H9 (cell line): Measurements from ENCODE around the gene FEV. TPM values are rescaled to one million over a fixed set of nuclear protein-coding genes. Genes with fewer than 3 reads are reported as not detected.

Experiments
- DNase-seq: peaks from one replicate; pipeline ENCODE4 v3.0.0-alpha.2; 2017
- H2AFZ ChIP-seq: one replicate; pipeline ENCODE4 v1.6.1; 2013; ENCODE audit warnings: mild to moderate bottlenecking, low read length, control low read depth, moderate library complexity
- H2AK5ac ChIP-seq: 2 replicates; pipeline ENCODE4 v1.6.1; 2013; ENCODE audit warnings: low read length, control low read depth, mixed read lengths; ENCODE audit not compliant: insufficient read length
- H2BK120ac ChIP-seq: one replicate; pipeline ENCODE4 v1.6.1; 2013; ENCODE audit warnings: low read depth, mild to moderate bottlenecking, low read length, control low read depth, inconsistent platforms; ENCODE audit not compliant: poor library complexity, severe bottlenecking
- H2BK12ac ChIP-seq: 2 replicates; pipeline ENCODE4 v1.6.1; 2013; ENCODE audit warnings: low read length, control low read depth, mixed read lengths, low read depth; ENCODE audit not compliant: insufficient read length
- H2BK15ac ChIP-seq: 2 replicates; pipeline ENCODE4 v1.6.1; 2013; ENCODE audit warnings: low read depth, low read length, control low read depth
- H2BK20ac ChIP-seq: one replicate; pipeline ENCODE4 v1.6.1; 2013; ENCODE audit warnings: low read depth, mild to moderate bottlenecking, low read length, control low read depth, inconsistent platforms; ENCODE audit not compliant: poor library complexity, severe bottlenecking
- H2BK5ac ChIP-seq: 2 replicates; pipeline ENCODE4 v1.6.1; 2013; ENCODE audit warnings: low read length, control low read depth, mixed read lengths; ENCODE audit not compliant: insufficient read length
- H3K14ac ChIP-seq: 2 replicates; pipeline ENCODE4 v1.6.1; 2013; ENCODE audit warnings: low read length, control low read depth; ENCODE audit not compliant: insufficient read depth
- H3K18ac ChIP-seq: 2 replicates; pipeline ENCODE4 v1.6.1; 2013; ENCODE audit warnings: low read depth, mild to moderate bottlenecking, mixed read lengths, low read length, control low read depth; ENCODE audit not compliant: insufficient read length
- H3K23ac ChIP-seq: 2 replicates; pipeline ENCODE4 v1.6.1; 2013; ENCODE audit warnings: low read length, control low read depth, mixed read lengths, low read depth; ENCODE audit not compliant: insufficient read length
- H3K23me2 ChIP-seq: 2 replicates; pipeline ENCODE4 v1.6.1; 2013; ENCODE audit warnings: low read depth, mild to moderate bottlenecking, mixed read lengths, low read length, control low read depth; ENCODE audit not compliant: insufficient read length, poor library complexity, severe bottlenecking
- H3K27ac ChIP-seq: 2 replicates; pipeline ENCODE4 v1.5.1; 2013; ENCODE audit warnings: low read length, control low read depth, mixed read lengths, low read depth; ENCODE audit not compliant: insufficient read length
- H3K27me3 ChIP-seq: 2 replicates; pipeline ENCODE4 v1.6.1; 2013; ENCODE audit warnings: low read length, control low read depth, inconsistent platforms; ENCODE audit not compliant: insufficient read depth
- H3K4ac ChIP-seq: 2 replicates; pipeline ENCODE4 v1.6.1; 2013; ENCODE audit warnings: low read depth, mild to moderate bottlenecking, control low read depth, inconsistent platforms, low read length, moderate library complexity
- H3K4me1 ChIP-seq: 2 replicates; pipeline ENCODE4 v1.6.1; 2013; ENCODE audit warnings: low read length, control low read depth, inconsistent platforms; ENCODE audit not compliant: insufficient read depth
- H3K4me2 ChIP-seq: 2 replicates; pipeline ENCODE4 v1.6.1; 2013; ENCODE audit warnings: low read length, control low read depth, mixed read lengths; ENCODE audit not compliant: insufficient read length, insufficient read depth
- H3K56ac ChIP-seq: 2 replicates; pipeline ENCODE4 v1.6.1; 2013; ENCODE audit warnings: low read depth, mild to moderate bottlenecking, mixed read lengths, low read length, control low read depth; ENCODE audit not compliant: insufficient read length
- H3K79me1 ChIP-seq: 2 replicates; pipeline ENCODE4 v1.6.1; 2013; ENCODE audit warnings: low read depth, mild to moderate bottlenecking, moderate library complexity, low read length, control low read depth, inconsistent platforms; ENCODE audit not compliant: insufficient read depth, poor library complexity, severe bottlenecking
- H3K79me2 ChIP-seq: 2 replicates; pipeline ENCODE4 v1.6.1; 2013; ENCODE audit warnings: low read length, control low read depth, inconsistent platforms; ENCODE audit not compliant: insufficient read depth
- H3K9ac ChIP-seq: 2 replicates; pipeline ENCODE4 v1.6.1; 2013; ENCODE audit warnings: low read length, control low read depth, mixed read lengths; ENCODE audit not compliant: insufficient read length; ENCODE audit errors: extremely low read depth
- H3K9me3 ChIP-seq: one replicate; pipeline ENCODE4 v1.6.1; 2013; ENCODE audit warnings: low read depth, low read length, inconsistent platforms; ENCODE audit not compliant: control insufficient read depth
- H3T11ph ChIP-seq: one replicate; pipeline ENCODE4 v1.6.1; 2013; ENCODE audit warnings: mild to moderate bottlenecking, low read length, control low read depth, inconsistent platforms
- H4K20me1 ChIP-seq: one replicate; pipeline ENCODE4 v1.6.1; 2013; ENCODE audit not compliant: control insufficient read depth, insufficient read length, insufficient read depth
- H4K5ac ChIP-seq: 2 replicates; pipeline ENCODE4 v1.6.1; 2013; ENCODE audit warnings: low read depth, mild to moderate bottlenecking, mixed read lengths, low read length, control low read depth; ENCODE audit not compliant: insufficient read length
- H4K8ac ChIP-seq: replicated peaks from 2 replicates; pipeline ENCODE4 v1.6.1; 2013; ENCODE audit warnings: low read length, control low read depth, mixed read lengths, low read depth; ENCODE audit not compliant: insufficient read length
- H4K91ac ChIP-seq: 2 replicates; pipeline ENCODE4 v1.6.1; 2013; ENCODE audit warnings: low read depth, mild to moderate bottlenecking, moderate library complexity, mixed read lengths, low read length, control low read depth; ENCODE audit not compliant: insufficient read length
- H3K27ac Mint-ChIP-seq, 3 experiments: 2 replicates in 2 of 3; 3 replicates in 1 of 3; pipeline ENCODE4 v1.8.0; 2020 to 2021; ENCODE audit warnings: mixed read lengths in 3 of 3, mild to moderate bottlenecking in 1 of 3, moderate library complexity in 1 of 3
- H3K27me3 Mint-ChIP-seq: 2 replicates; pipeline ENCODE4 v1.8.0; 2021; ENCODE audit warnings: low read depth, mild to moderate bottlenecking, moderate library complexity, mixed read lengths
- H3K36me3 Mint-ChIP-seq, 3 experiments: 2 replicates in 2 of 3; 3 replicates in 1 of 3; pipeline ENCODE4 v1.8.0; 2020 to 2021; ENCODE audit warnings: low read depth in 3 of 3, mixed read lengths in 3 of 3; ENCODE audit not compliant: insufficient read depth in 1 of 3
- H3K4me1 Mint-ChIP-seq, 2 experiments: 2 replicates each; pipeline ENCODE4 v1.8.0; 2020; ENCODE audit warnings: mixed read lengths in 2 of 2
- H3K4me3 Mint-ChIP-seq, 2 experiments: 2 replicates in 1 of 2; 3 replicates in 1 of 2; pipeline ENCODE4 v1.8.0; 2020 to 2021; ENCODE audit warnings: mild to moderate bottlenecking in 2 of 2, mixed read lengths in 2 of 2, moderate library complexity in 1 of 2
- H3K9me3 Mint-ChIP-seq, 2 experiments: 2 replicates in 1 of 2; 3 replicates in 1 of 2; pipeline ENCODE4 v1.8.0; 2020; ENCODE audit warnings: mild to moderate bottlenecking in 2 of 2, mixed read lengths in 2 of 2, moderate library complexity in 1 of 2
- WGBS: extraction: QIAGEN DNeasy Blood & Tissue Kit; methylation state at CpG from one replicate; pipeline ENCODE4 v1.1.7; 2013; ENCODE audit warnings: missing lambda C conversion rate, low lambda C conversion rate, mixed read lengths; ENCODE audit not compliant: insufficient read length; ENCODE audit errors: extremely low coverage; 5-methylcytosine and 5-hydroxymethylcytosine counted together
- total RNA-seq: library from RNA; stranded (reverse); gene quantifications from 2 replicates; pipeline ENCODE4 v1.2.1, GENCODE V29; 2021
- TF ChIP-seq, protein P1 (sequence below): fragments of 200-600 bp; sonication (generic); conservative IDR thresholded peaks from 3 replicates; pipeline ENCODE4 v1.8.0; 2021; ENCODE audit warnings: antibody characterized with exemption, mild to moderate bottlenecking

The FEV gene
- total RNA-seq, 1 experiment from 2014 or later, result not detected

DNA sequence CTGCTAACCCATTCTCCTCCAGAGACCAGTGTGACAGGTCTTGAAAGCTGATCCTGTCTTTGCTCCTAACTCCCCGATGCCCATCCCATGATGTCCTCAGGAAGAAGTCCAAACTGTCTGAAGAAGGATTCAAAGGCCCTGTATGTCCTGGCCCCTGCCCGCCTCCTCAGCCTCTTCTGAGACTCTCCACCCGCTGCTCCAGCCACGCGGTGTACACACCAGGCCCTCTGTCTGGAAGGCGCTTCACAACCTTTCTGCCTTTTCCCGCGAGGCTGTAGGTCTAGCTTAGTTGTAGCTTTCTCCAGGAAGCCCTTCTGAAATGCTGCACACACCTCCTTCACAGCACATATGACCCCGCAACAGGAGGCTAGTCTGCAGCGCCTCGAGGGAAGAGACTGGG lies 31.7 kb upstream of the FEV start:
- no peaks in the 10 kb centered on the region; a peak in 1 of 5 replicates for H3K9me3 Mint-ChIP-seq
- no peaks in the 10 kb centered on the region for H3K79me2 ChIP-seq
- H3K4me1 Mint-ChIP-seq, result no peaks in the 10 kb centered on the region
- H3K27me3 Mint-ChIP-seq, result peaks cover 49% of the 10 kb centered on the region
- no peak overlapping the region for H3K14ac ChIP-seq
- H2AFZ ChIP-seq, result no peak overlapping the region
- no CpG with 5 or more reads among the region's 11 CpGs for WGBS
- no peak overlapping the region for H3K4me3 Mint-ChIP-seq
- H3K27me3 ChIP-seq, result no peaks in the 10 kb centered on the region; the same call in 1 of the 2 replicates
- no peak overlapping the region for H2BK20ac ChIP-seq
- 0 out of 7 replicates have a peak overlapping the region, but pooled peaks of 1 of the 3 experiments have one; percentile 3 for H3K27ac Mint-ChIP-seq
- H4K20me1 ChIP-seq, result no peaks in the 10 kb centered on the region
- H4K91ac ChIP-seq, result no peak overlapping the region
- no peak overlapping the region for H3K4me2 ChIP-seq
- H3K56ac ChIP-seq, result no peak overlapping the region
- TF ChIP-seq, protein P1, sequence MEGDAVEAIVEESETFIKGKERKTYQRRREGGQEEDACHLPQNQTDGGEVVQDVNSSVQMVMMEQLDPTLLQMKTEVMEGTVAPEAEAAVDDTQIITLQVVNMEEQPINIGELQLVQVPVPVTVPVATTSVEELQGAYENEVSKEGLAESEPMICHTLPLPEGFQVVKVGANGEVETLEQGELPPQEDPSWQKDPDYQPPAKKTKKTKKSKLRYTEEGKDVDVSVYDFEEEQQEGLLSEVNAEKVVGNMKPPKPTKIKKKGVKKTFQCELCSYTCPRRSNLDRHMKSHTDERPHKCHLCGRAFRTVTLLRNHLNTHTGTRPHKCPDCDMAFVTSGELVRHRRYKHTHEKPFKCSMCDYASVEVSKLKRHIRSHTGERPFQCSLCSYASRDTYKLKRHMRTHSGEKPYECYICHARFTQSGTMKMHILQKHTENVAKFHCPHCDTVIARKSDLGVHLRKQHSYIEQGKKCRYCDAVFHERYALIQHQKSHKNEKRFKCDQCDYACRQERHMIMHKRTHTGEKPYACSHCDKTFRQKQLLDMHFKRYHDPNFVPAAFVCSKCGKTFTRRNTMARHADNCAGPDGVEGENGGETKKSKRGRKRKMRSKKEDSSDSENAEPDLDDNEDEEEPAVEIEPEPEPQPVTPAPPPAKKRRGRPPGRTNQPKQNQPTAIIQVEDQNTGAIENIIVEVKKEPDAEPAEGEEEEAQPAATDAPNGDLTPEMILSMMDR, result no peak
- H3K9ac ChIP-seq, result no peak overlapping the region
- no peak overlapping the region for H4K8ac ChIP-seq
- no peak overlapping the region for H2BK120ac ChIP-seq
- no peak overlapping the region for H3K23ac ChIP-seq
- no peak overlapping the region for H2BK15ac ChIP-seq
- H3K27ac ChIP-seq, result no peak overlapping the region
- no peak overlapping the region for H3K18ac ChIP-seq
- no peaks in the 10 kb centered on the region for H3K4me1 ChIP-seq
- H2AK5ac ChIP-seq, result no peak overlapping the region
- H4K5ac ChIP-seq, result no peak overlapping the region
- H3K4ac ChIP-seq, result no peak overlapping the region
- no peaks in the 10 kb centered on the region for H3K79me1 ChIP-seq
- no peak overlapping the region for H2BK5ac ChIP-seq
- DNase-seq, result no peak
- H3K36me3 Mint-ChIP-seq, result no peaks in the 10 kb centered on the region
- H3K9me3 ChIP-seq, result no peaks in the 10 kb centered on the region
- no peak overlapping the region for H3T11ph ChIP-seq
- no peaks in the 10 kb centered on the region for H3K23me2 ChIP-seq
- H2BK12ac ChIP-seq, result no peak overlapping the region
